Stimulated activated CD8-positive, alpha-beta memory T cell treated with anti-CD3 and anti-CD28 coated beads, Interleukin-15, amount 100 ng/mL, for 1 hour (primary cell): ENCODE data around the gene EPSTI1.
"Not testable (repeated sequence)": the region's sequence is repeated elsewhere in the genome, so short reads cannot be mapped to it uniquely, and the experiment has no call there.

Source experiments
- DNase-seq: peaks from one replicate; pipeline ENCODE4 v3.0.0-alpha.2; 2020; ENCODE audit warnings: low read depth

Gene EPSTI1

GRCh38 chr13:43005460-43006236 is 13.6 kb upstream of the EPSTI1 start:
- no peak for DNase-seq

GRCh38 chr13:43003729-43004128 is 11.7 kb upstream of the EPSTI1 start:
- no peak for DNase-seq

- no peak for DNase-seq
Measured at GRCh38 chr13:43003010-43003409, 11.0 kb upstream of the EPSTI1 start.

DNA sequence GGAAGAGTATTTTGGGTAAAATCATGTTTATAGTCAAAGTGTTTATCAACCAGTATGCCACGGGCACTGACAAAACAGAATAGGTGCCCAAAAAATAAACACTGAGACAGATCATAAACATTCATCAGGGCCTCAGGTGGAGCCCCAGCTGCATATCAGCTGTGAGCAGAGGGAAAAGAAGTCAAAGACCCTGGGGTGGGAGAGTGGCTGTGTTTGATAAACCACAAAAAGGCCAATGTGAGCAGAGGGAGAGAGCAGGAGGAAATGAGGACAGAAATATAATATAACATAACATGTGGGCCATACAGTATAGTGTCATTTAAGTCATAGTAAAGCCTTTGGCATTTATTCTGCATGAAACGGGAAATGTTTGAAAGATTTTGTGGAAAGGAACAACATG is 10.0 kb upstream of the EPSTI1 start:
- no peak for DNase-seq

- no peak for DNase-seq
Measured at GRCh38 chr13:43000676-43001075, 8.6 kb upstream of the EPSTI1 start.

GRCh38 chr13:42999491-42999890 is 7.5 kb upstream of the EPSTI1 start:
- DNase-seq: no peak

DNA sequence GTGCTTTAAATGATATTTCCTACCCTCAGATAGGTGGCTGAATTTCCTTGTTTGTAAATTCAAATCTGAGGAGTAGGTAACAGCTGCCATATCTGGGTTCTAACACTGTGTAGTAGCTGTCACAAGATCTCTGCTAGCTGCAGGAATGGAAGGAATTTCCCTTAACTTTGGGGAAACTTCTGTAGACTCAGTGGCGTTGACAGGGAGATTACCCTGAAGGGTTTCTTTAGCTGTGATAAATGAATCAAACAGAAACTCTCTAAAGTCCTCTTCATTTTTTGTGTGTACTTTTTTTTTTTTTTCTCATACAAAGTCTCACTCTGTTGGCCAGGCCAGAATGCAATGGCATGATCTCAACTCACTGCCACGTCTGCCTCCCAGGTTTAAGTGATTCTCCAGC is 5.3 kb upstream of the EPSTI1 start:
- no peak for DNase-seq

DNA sequence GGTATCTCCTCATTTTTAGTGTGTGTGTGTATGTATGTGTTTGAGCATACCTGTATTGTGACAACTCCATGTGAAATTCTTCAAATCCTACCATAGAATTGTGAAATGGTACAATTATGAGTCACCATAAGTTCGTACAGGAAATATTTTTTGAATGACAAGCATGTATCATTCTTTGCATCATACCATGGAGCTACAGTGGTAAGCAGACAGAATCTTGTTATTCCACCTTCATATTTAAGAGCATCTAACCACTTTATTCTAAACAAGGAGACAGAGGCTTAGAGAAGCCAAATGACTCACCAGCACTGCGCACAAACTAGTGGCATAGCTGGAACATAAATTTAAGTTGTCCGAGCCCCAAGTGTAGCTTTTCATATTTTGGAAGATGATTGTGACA is 4.5 kb upstream of the EPSTI1 start:
- DNase-seq: no peak

DNA sequence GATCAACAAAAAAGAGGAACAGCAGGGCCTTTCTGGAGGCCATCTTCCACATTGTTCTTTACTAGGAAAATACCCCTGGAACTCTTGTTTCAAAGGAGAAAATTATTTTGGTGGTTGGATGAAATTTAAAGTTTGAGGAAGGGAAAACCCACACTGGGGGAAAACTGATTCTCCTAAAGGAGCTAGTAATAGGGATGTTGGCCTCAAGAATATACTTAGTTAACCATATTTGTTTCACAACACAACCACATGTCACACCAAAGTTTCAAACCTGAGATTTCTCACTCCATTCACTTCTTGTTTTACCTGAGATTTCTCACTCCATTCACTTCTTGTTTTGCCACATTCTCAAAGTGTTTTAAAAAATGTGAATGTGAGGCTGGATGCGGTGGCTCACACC is 2.8 kb upstream of the EPSTI1 start:
- no peak for DNase-seq

GRCh38 chr13:42992764-42993122 is 702 bp upstream of the EPSTI1 start:
- no peak for DNase-seq

- DNase-seq: not testable (repeated sequence)
Measured at GRCh38 chr13:42991233-42991897, 676 bp downstream of the EPSTI1 start.

DNA sequence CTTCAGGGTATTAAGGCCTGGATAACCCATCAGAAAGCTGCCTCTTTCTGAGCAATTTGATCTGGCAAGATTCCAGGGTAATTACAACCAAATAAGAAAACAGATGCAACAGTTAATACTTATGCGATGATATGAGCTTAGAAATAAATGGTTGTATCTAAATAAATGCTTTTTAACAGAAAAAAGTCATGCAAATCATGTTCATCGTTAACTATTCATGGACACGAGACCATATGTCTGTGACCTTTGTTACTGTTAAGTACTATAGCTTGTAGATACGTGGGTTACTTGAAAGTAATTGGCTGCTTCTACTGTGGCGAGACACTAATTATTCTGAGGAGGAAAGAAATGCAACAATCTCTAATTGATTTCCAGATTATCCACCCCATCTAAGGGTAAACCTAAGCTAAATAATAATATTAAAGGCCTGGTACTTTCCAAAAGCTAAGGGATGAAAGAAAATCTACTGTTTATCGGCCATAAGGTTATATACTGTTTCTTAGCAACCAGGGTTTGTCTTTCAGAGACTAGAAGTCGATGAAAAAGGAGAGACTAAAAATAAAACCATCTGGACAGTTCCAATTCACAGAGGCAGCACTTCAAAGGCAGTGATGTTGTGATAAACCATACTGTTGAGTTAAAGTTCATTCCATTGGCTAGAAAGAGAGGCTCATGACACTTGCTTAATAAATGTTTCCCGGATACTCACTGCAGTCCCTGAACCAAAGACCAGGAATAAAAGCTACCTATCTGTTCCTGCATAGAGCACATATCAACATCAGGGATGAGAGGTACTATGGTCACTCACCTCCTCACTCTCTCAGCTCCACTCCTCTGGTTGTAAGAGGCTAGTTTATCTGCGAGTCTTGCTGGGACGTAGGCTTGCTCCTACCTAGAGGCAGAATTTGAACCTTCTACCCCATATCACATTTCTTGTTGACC is 1.5 kb downstream of the EPSTI1 start:
- no peak for DNase-seq

- no peak for DNase-seq
Measured at GRCh38 chr13:42986176-42986574, 5.9 kb downstream of the EPSTI1 start.

DNA sequence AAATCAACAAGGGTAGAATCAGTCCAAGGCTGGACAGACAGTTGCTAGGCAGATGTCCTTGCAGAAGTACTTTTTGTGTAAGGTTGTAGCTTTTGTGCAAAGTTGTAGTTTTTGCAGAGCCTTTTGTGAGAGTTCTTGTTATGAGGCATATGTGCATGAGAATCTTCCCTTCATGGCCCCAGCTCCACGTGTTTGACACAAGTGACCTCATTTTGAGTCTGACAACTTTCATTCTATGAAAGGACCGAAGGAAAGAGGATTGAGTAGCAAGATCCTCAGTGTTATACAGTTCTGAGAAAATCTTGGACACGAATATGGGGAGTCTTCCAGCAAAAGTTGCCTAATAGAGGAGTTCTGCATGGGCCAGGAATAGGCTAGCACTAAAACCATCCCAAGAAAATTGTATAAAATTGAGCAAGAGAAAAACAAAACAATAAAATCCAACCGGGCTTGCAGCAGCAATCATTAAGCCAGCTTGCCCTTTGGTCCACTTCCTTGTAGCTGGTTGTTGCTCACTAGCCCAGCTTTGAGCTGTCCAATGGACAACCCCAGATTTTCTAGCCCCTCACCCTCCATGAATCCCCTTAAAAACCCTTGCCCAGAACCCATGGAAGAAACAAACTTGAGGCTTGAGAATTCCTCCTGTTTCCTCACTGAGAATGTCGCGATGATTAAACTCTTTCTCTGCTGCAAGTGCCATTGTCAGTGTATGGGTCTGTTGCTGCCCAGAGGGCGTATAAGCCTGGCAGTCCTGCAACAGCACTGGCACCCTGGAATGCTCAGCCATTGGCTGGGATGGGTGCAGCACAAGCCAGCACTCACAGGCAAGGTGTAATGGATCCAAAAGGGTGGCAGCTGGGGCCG is 6.5 kb downstream of the EPSTI1 start:
- no peak for DNase-seq

DNA sequence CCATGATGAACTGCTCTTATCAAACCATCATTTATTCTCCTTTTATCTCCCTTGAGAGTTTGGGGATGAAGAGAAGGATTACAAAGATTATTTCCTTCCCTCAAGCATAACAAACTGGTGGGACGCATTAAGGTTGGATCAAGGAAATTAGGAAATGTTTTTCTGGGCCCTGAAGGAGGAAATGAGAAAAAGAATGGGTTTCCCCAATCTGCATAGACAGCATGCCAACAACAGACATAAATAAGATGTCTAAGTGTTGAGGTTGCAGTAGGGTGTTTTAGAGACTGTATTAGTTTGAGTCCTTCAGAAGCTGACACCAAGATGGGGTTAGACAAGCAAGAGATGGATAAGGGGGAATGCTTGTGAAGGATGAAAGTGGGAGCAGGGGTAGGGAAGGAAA is 7.3 kb downstream of the EPSTI1 start:
- no peak for DNase-seq

DNA sequence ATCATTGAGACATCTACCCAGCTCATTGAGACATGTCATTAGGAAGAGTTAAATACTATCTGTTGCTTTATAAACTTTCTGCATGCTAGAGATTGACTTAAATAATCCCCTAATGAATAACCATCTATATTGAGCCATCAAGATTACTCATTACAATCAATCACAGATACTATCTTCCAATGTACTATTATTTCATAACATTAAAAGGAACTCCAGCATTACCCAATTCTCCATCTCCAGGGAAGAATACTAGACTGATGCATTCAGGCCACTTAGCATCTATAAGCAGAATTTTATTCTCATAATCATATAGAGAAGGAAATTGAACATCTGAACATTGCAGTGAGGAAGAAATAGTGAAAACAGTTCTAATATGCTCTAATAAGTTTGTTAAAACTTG is 8.0 kb downstream of the EPSTI1 start:
- no peak for DNase-seq

- no peak for DNase-seq
Measured at GRCh38 chr13:42981853-42982252, 10.2 kb downstream of the EPSTI1 start.

DNA sequence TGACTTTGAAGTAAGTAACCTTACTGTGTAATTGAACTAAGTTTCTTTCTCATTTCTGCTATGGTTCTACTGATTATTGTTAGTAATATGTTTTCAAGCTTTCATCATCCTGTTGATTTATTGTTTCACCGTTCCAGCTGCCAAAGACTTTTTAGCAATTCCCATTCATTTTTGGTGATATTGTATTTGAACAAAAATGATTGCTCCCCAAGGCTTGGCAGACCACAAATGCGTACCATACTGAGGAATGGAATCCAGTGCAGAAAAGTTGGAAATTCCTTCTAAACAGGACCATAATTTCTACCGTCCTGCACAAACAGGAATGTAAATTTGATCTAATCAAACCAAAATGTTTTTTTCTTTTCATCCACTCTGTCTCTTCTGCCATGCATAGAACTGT is 10.7 kb downstream of the EPSTI1 start:
- DNase-seq: no peak

DNA sequence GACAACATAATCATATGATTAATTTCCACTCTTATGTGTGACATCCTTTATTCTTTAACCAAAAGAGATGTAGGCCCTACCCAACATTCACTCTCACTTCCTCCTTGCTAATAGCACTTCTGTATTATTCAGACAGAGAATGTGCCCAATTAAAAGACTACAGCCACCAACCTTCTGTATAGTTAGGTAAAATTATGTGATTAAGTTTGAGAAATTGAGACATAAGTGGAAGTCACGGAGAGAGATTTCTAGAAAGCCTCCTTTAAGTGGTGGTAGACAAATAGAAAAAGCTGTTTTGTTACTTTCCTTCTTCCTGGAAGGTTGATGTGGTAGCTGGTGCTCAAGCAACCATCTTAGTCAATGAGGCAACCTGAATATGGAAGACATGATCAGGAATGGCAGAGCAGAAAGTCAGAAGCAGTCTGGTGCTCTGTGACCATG is 14.8 kb downstream of the EPSTI1 start:
- DNase-seq: no peak

GRCh38 chr13:42976066-42976465 is 16.0 kb downstream of the EPSTI1 start:
- DNase-seq: no peak

DNA sequence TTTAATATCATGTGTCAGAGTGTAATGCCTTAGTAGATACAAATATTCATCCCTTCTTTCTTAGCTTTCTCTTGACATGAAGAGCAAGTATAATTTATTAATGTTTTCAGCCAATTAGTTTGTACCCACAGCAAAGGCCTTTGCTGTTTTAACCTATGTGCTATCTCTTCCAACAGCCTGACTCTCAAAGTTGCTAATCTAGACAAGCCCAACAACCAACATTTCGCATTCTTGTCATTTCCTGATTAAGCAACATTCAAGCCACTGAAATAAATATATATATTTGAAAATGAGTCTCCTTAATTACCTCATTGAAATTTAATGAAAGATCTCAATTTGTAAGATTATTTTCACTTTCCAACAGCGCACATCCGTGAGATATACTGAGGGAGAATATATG is 18.5 kb downstream of the EPSTI1 start:
- no peak for DNase-seq
